Astrocyte (in vitro differentiated cells and primary cell): ENCODE data around the gene TMPRSS7. TPM values are rescaled to one million over a fixed set of nuclear protein-coding genes. Genes with fewer than 3 reads are reported as not detected.

Experiments
- DNase-seq: peaks from one replicate; pipeline ENCODE4 v3.0.0-alpha.2; 2010; ENCODE audit warnings: low read depth
- FAIRE-seq: peaks from 2 replicates; lab custom pipeline; 2011; peaks lifted over from hg19 to GRCh38; lab: Jason Lieb, UNC
- H2AFZ ChIP-seq: 2 replicates; pipeline ENCODE4 v1.6.0; 2012; ENCODE audit warnings: low read depth, low read length, inconsistent platforms
- H3K27ac ChIP-seq: 2 replicates; pipeline ENCODE4 v1.5.1; 2011; ENCODE audit warnings: low read depth, low read length, inconsistent platforms
- H3K27me3 ChIP-seq: 2 replicates; pipeline ENCODE4 v1.6.0; 2011; ENCODE audit warnings: low read length, inconsistent platforms; ENCODE audit not compliant: insufficient read depth
- H3K36me3 ChIP-seq: 2 replicates; pipeline ENCODE4 v1.5.1; 2011; ENCODE audit warnings: low read length, inconsistent platforms; ENCODE audit not compliant: insufficient read depth
- H3K4me1 ChIP-seq: 2 replicates; pipeline ENCODE4 v1.5.1; 2011; ENCODE audit warnings: low read length, inconsistent platforms; ENCODE audit not compliant: insufficient read depth
- H3K4me2 ChIP-seq: 2 replicates; pipeline ENCODE4 v1.6.0; 2012; ENCODE audit warnings: low read length, inconsistent platforms
- H3K4me3 ChIP-seq: 2 replicates; pipeline ENCODE4 v1.5.1; 2011; ENCODE audit warnings: low read depth, mild to moderate bottlenecking, low read length, inconsistent platforms; ENCODE audit not compliant: insufficient read depth
- H3K79me2 ChIP-seq: 2 replicates; pipeline ENCODE4 v1.6.0; 2012; ENCODE audit warnings: mild to moderate bottlenecking, low read length, inconsistent platforms; ENCODE audit not compliant: insufficient read depth
- H3K9ac ChIP-seq: 2 replicates; pipeline ENCODE4 v1.6.0; 2012; ENCODE audit warnings: mild to moderate bottlenecking, low read length, inconsistent platforms
- H3K9me3 ChIP-seq: 2 replicates; pipeline ENCODE4 v1.5.1; 2012; ENCODE audit warnings: low read depth, mild to moderate bottlenecking, low read length, inconsistent platforms; ENCODE audit not compliant: insufficient read depth
- H4K20me1 ChIP-seq: 2 replicates; pipeline ENCODE4 v1.6.0; 2012; ENCODE audit warnings: low read length, inconsistent platforms; ENCODE audit not compliant: insufficient read depth
- H3K27ac Mint-ChIP-seq: one replicate; pipeline ENCODE4 v1.8.0; 2021; ENCODE audit warnings: mild to moderate bottlenecking, mixed read lengths; ENCODE audit not compliant: unreplicated experiment
- H3K27me3 Mint-ChIP-seq: one replicate; pipeline ENCODE4 v1.8.0; 2021; ENCODE audit warnings: low read depth, mixed read lengths; ENCODE audit not compliant: unreplicated experiment
- H3K36me3 Mint-ChIP-seq: one replicate; pipeline ENCODE4 v1.8.0; 2021; ENCODE audit warnings: low read depth, mixed read lengths; ENCODE audit not compliant: unreplicated experiment
- H3K4me1 Mint-ChIP-seq: one replicate; pipeline ENCODE4 v1.8.0; 2021; ENCODE audit warnings: low read depth, mixed read lengths; ENCODE audit not compliant: unreplicated experiment
- H3K4me3 Mint-ChIP-seq: one replicate; pipeline ENCODE4 v1.8.0; 2021; ENCODE audit warnings: mild to moderate bottlenecking, moderate library complexity, mixed read lengths; ENCODE audit not compliant: unreplicated experiment
- H3K9me3 Mint-ChIP-seq: one replicate; pipeline ENCODE4 v1.8.0; 2021; ENCODE audit warnings: mild to moderate bottlenecking, mixed read lengths; ENCODE audit not compliant: unreplicated experiment
- EZH2 ChIP-seq: IDR thresholded peaks from 2 replicates; pipeline ENCODE4 v1.6.1; 2012; ENCODE audit warnings: mild to moderate bottlenecking, low read length, inconsistent platforms; ENCODE audit not compliant: insufficient read depth
- total RNA-seq: library from RNA; stranded (reverse); gene quantifications from 2 replicates; pipeline ENCODE4 v1.2.1, GENCODE V29; 2021
- TF ChIP-seq, protein P1 (sequence below): IDR thresholded peaks from 2 replicates; pipeline ENCODE4 v1.5.1; 2011; ENCODE audit warnings: low read depth, mild to moderate bottlenecking, inconsistent platforms, low read length, moderate library complexity; ENCODE audit not compliant: insufficient read depth

Gene TMPRSS7
- total RNA-seq, 1 donor from 2014 or later: not detected

DNA sequence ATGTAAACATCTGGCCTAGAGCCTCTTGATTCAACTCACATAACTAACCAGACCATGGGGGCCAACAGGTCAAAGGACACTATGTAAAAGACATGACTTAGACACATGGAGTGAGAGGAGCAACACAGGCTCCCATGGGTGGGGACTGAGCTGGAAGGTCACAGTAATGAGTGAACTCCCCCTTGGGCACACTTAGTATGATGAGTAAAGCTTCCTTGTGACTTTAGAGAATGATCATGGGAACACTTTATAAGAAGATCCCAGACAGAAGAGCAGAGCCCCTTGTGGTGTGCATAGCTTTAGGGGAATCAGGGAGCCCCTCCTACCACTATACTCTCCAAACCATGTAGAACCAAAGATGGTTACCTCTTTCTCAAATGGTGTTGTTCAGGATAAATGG lies 88.3 kb downstream of the TMPRSS7 start:
- Histone ChIP-seq H3K4me3 (no peak overlapping the region), H3K9me3 (no peaks in the 10 kb centered on the region), H3K36me3 (peaks cover 12% of the 10 kb centered on the region), H3K9ac (no peak overlapping the region), H3K27me3 (no peaks in the 10 kb centered on the region), H3K79me2 (no peaks in the 10 kb centered on the region), H3K4me1 (no peaks in the 10 kb centered on the region), H4K20me1 (no peaks in the 10 kb centered on the region), H3K4me2 (no peak overlapping the region), H3K27ac (no peak overlapping the region), H2AFZ (no peak overlapping the region)
- Mint-ChIP-seq H3K36me3 (peaks cover 23% of the 10 kb centered on the region), H3K27me3 (no peaks in the 10 kb centered on the region), H3K4me1 (peaks cover 2% of the 10 kb centered on the region), H3K9me3 (no peaks in the 10 kb centered on the region), H3K27ac (no peak overlapping the region), H3K4me3 (no peak overlapping the region)
- TF ChIP-seq, protein P1, sequence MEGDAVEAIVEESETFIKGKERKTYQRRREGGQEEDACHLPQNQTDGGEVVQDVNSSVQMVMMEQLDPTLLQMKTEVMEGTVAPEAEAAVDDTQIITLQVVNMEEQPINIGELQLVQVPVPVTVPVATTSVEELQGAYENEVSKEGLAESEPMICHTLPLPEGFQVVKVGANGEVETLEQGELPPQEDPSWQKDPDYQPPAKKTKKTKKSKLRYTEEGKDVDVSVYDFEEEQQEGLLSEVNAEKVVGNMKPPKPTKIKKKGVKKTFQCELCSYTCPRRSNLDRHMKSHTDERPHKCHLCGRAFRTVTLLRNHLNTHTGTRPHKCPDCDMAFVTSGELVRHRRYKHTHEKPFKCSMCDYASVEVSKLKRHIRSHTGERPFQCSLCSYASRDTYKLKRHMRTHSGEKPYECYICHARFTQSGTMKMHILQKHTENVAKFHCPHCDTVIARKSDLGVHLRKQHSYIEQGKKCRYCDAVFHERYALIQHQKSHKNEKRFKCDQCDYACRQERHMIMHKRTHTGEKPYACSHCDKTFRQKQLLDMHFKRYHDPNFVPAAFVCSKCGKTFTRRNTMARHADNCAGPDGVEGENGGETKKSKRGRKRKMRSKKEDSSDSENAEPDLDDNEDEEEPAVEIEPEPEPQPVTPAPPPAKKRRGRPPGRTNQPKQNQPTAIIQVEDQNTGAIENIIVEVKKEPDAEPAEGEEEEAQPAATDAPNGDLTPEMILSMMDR: no peak
- TF ChIP-seq EZH2: no peak
- FAIRE-seq: no peak
- DNase-seq: no peak

DNA sequence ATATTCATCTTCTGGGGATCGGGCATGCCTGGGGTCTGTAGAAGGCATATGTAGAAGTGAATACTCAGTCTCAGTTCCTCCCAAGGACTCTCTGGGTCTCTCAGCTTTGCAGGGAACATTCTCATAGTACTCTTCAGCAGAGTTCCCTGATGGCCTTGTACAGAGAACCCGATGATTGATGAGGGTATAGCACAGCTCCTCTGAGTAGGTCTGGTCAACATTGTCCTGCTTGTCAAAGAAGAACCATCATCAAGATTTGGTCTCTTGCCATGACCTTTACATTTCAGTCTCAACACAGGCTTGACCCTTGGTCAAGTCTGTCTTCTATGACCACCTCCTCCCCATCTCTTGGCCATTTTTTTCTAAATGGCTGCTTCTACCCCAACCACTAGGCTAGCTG lies 89.0 kb downstream of the TMPRSS7 start:
- Histone ChIP-seq H3K4me3 (no peak overlapping the region), H3K9me3 (no peaks in the 10 kb centered on the region), H3K9ac (no peak overlapping the region), H2AFZ (no peak overlapping the region), H3K36me3 (peaks cover 9% of the 10 kb centered on the region), H3K79me2 (no peaks in the 10 kb centered on the region), H3K27me3 (no peaks in the 10 kb centered on the region), H3K27ac (no peak overlapping the region), H4K20me1 (no peaks in the 10 kb centered on the region), H3K4me2 (no peak overlapping the region), H3K4me1 (no peaks in the 10 kb centered on the region)
- Mint-ChIP-seq H3K27me3 (no peaks in the 10 kb centered on the region), H3K36me3 (peaks cover 17% of the 10 kb centered on the region), H3K4me1 (peaks cover 2% of the 10 kb centered on the region), H3K4me3 (no peak overlapping the region), H3K27ac (no peak overlapping the region), H3K9me3 (no peaks in the 10 kb centered on the region)
- DNase-seq (no peak), FAIRE-seq (no peak)
- TF ChIP-seq, protein P1: no peak
- TF ChIP-seq EZH2: no peak

DNA sequence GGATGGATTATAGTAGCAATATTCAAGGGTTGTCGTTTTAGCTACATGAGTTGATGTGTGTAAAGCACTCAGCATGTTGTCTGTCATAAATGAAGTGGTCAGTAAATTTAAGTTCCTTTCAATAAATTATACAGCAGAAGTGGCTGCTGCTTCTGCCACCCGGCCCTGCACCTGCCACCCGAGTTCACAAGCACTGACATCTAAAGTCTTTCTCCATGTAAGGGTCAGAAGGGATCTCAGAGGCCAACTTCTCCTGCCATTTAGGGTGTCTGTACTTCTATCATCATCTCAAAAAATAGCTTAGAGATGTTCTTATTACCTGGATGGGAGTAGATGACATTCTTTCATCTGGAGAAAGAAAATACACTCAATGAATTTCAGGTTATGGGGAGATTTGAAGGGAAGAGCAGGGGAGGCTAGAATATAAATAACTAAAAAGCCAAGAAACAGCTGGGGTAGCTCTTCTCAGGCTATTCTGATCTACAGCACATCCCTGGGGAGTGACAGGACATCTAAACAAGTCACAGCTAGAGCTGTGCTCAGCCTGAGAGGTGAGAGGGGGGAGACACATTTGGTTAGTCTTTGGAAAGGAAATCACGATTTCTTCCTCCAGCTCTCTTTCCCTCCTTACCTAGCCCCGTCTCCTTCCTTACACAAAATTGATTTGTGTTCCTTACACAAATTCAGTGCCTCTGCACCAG lies 90.5 kb downstream of the TMPRSS7 start:
- no peak overlapping the region for H3K4me3 Mint-ChIP-seq
- Histone ChIP-seq H3K27me3 (no peaks in the 10 kb centered on the region), H4K20me1 (no peaks in the 10 kb centered on the region), H3K79me2 (no peaks in the 10 kb centered on the region), H3K4me2 (no peak overlapping the region), H3K4me3 (no peak overlapping the region), H3K36me3 (peaks cover 4% of the 10 kb centered on the region), H3K9me3 (no peaks in the 10 kb centered on the region), H3K9ac (no peak overlapping the region), H3K4me1 (no peaks in the 10 kb centered on the region), H2AFZ (no peak overlapping the region), H3K27ac (no peak overlapping the region)
- peaks cover 20% of the 10 kb centered on the region for H3K36me3 Mint-ChIP-seq
- no peak for DNase-seq
- TF ChIP-seq EZH2: no peak
- TF ChIP-seq, protein P1: no peak
- H3K27ac Mint-ChIP-seq: no peak overlapping the region
- no peaks in the 10 kb centered on the region for H3K27me3 Mint-ChIP-seq
- no peaks in the 10 kb centered on the region for H3K9me3 Mint-ChIP-seq
- no peak for FAIRE-seq
- peaks cover 2% of the 10 kb centered on the region for H3K4me1 Mint-ChIP-seq
